WTC11 (cell line): ENCODE measurements around the gene METAP1. TPM values are rescaled to one million over a fixed set of nuclear protein-coding genes. Genes with fewer than 3 reads are reported as not detected.

ENCODE experiments used
- ATAC-seq: fragments of 200-7000 bp; cut with Tn5 transposase; 2 replicates; pipeline ENCODE4 v1.10.0; 2021; ENCODE audit warnings: mild to moderate bottlenecking, moderate library complexity
- CTCF ChIA-PET: fragments of 300-600 bp; sonication (Branson Sonifier 250); formaldehyde crosslinking; loops from one replicate; lab custom pipeline; 2021; ENCODE audit warnings: antibody characterized with exemption; lab: Charles Lee
- POLR2A ChIA-PET: fragments of 350-600 bp; sonication (Branson Sonifier 250); formaldehyde crosslinking; loops from one replicate; lab custom pipeline; 2021; ENCODE audit warnings: antibody characterized with exemption; lab: Charles Lee
- DNase-seq: peaks from one replicate; pipeline ENCODE4 v3.0.0; 2021; ENCODE audit warnings: low spot score
- H3K27ac Mint-ChIP-seq: 2 replicates; pipeline ENCODE4 v1.8.0; 2021; ENCODE audit warnings: mixed read lengths
- H3K27me3 Mint-ChIP-seq: 2 replicates; pipeline ENCODE4 v1.8.0; 2021; ENCODE audit warnings: low read depth, mild to moderate bottlenecking, moderate library complexity, mixed read lengths
- H3K36me3 Mint-ChIP-seq: 2 replicates; pipeline ENCODE4 v1.8.0; 2021; ENCODE audit warnings: mixed read lengths
- H3K4me1 Mint-ChIP-seq: 2 replicates; pipeline ENCODE4 v1.8.0; 2022; ENCODE audit warnings: mixed read lengths
- H3K4me3 Mint-ChIP-seq: 2 replicates; pipeline ENCODE4 v1.8.0; 2021; ENCODE audit warnings: mild to moderate bottlenecking, moderate library complexity, mixed read lengths
- H3K9me3 Mint-ChIP-seq: 2 replicates; pipeline ENCODE4 v1.8.0; 2021; ENCODE audit warnings: mixed read lengths
- CREB1 ChIP-seq: sonication (generic); formaldehyde crosslinking; IDR thresholded peaks from 2 replicates; pipeline ENCODE4 v1.8.0; 2023; ENCODE audit warnings: mild to moderate bottlenecking, missing genetic modification reagents
- EMX1 ChIP-seq: fragments of 250-450 bp; sonication (Bioruptor Pico); IDR thresholded peaks from 2 replicates; pipeline ENCODE4 v1.8.0; 2021; ENCODE audit warnings: mild to moderate bottlenecking
- MXD4 ChIP-seq: fragments of 250-450 bp; sonication (Bioruptor Pico); IDR thresholded peaks from 2 replicates; pipeline ENCODE4 v1.8.0; 2021; ENCODE audit warnings: mild to moderate bottlenecking, moderate library complexity, borderline replicate concordance
- NFATC4 ChIP-seq: fragments of 250-450 bp; sonication (Bioruptor Pico); IDR thresholded peaks from 2 replicates; pipeline ENCODE4 v1.9.0; 2021; ENCODE audit warnings: mild to moderate bottlenecking
- NR2C2 ChIP-seq: sonication (generic); formaldehyde crosslinking; IDR thresholded peaks from 2 replicates; pipeline ENCODE4 v1.8.0; 2022; ENCODE audit warnings: mild to moderate bottlenecking, missing genetic modification reagents
- PRRX2 ChIP-seq: fragments of 250-450 bp; sonication (Bioruptor Pico); IDR thresholded peaks from 2 replicates; pipeline ENCODE4 v1.8.0; 2021; ENCODE audit warnings: mild to moderate bottlenecking
- SOX15 ChIP-seq: fragments of 250-450 bp; sonication (Bioruptor Pico); IDR thresholded peaks from 2 replicates; pipeline ENCODE4 v1.9.0; 2021; ENCODE audit warnings: mild to moderate bottlenecking
- TP53 ChIP-seq: sonication (generic); formaldehyde crosslinking; IDR thresholded peaks from 2 replicates; pipeline ENCODE4 v1.8.1; 2023; ENCODE audit warnings: mild to moderate bottlenecking, missing genetic modification reagents
- ZNF121 ChIP-seq: sonication (generic); formaldehyde crosslinking; IDR thresholded peaks from 2 replicates; pipeline ENCODE4 v1.8.0; 2023; ENCODE audit warnings: missing genetic modification reagents
- ZNF138 ChIP-seq: sonication (generic); formaldehyde crosslinking; conservative IDR thresholded peaks from 2 replicates; pipeline ENCODE4 v1.8.1; 2022; ENCODE audit warnings: mild to moderate bottlenecking, moderate library complexity, missing genetic modification reagents
- ZNF416 ChIP-seq: fragments of 250-450 bp; sonication (Bioruptor Pico); IDR thresholded peaks from 2 replicates; pipeline ENCODE4 v1.9.0; 2021; ENCODE audit warnings: mild to moderate bottlenecking, inconsistent platforms
- total RNA-seq: library from RNA; stranded (reverse); gene quantifications from 3 replicates; pipeline ENCODE4 v1.2.3, GENCODE V29; 2021
- TF ChIP-seq, protein P1 (sequence below): fragments of 200-600 bp; IDR thresholded peaks from 2 replicates; pipeline ENCODE4 v1.8.0; 2022; ENCODE audit warnings: antibody characterized with exemption
- TF ChIP-seq, protein P2 (sequence below): fragments of 250-450 bp; sonication (Bioruptor Pico); IDR thresholded peaks from 2 replicates; pipeline ENCODE4 v1.9.0; 2021; ENCODE audit warnings: mild to moderate bottlenecking
- TF ChIP-seq, protein P3 (sequence below): sonication (generic); formaldehyde crosslinking; IDR thresholded peaks from 2 replicates; pipeline ENCODE4 v1.8.1; 2022; ENCODE audit warnings: missing genetic modification reagents, borderline replicate concordance
- TF ChIP-seq, protein P4 (sequence below): sonication (generic); formaldehyde crosslinking; IDR thresholded peaks from 2 replicates; pipeline ENCODE4 v1.8.1; 2022; ENCODE audit warnings: mild to moderate bottlenecking, moderate library complexity, missing genetic modification reagents
- TF ChIP-seq, protein P5 (sequence below): fragments of 250-450 bp; sonication (Bioruptor Pico); conservative IDR thresholded peaks from 2 replicates; pipeline ENCODE4 v1.9.0; 2021; ENCODE audit warnings: mild to moderate bottlenecking
- TF ChIP-seq, protein P6 (sequence below): sonication (generic); formaldehyde crosslinking; IDR thresholded peaks from 2 replicates; pipeline ENCODE4 v1.8.1; 2022; ENCODE audit warnings: low read depth, missing genetic modification reagents, borderline replicate concordance

METAP1 gene
- total RNA-seq, 1 experiment from 2014 or later = 102 TPM

DNA sequence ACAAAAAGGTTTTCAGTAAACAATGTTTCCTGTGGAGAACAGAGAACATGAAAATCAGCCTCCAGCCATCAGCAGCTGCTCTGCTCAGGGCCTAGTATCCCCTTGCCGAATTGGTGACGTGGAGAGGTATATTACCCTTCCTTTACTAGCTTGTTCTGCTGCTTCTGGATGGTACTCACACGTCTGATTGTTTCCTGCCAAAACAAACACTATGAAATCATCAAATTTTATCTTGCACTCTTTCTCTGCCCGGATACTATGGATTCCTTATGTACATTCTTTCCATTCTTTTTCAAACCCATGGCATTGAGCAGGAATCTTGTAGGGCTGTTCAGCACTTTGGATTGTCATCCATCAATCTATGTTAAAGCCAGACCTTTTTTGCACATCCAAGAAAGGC is 18.8 kb upstream of the METAP1 start:
- no peak for DNase-seq
- Mint-ChIP-seq H3K4me1 (no peaks in the 10 kb centered on the region), H3K9me3 (no peaks in the 10 kb centered on the region; the same call in 1 of the 2 replicates), H3K27me3 (no peaks in the 10 kb centered on the region; the same call in 1 of the 2 replicates), H3K36me3 (no peaks in the 10 kb centered on the region), H3K4me3 (no peak overlapping the region), H3K27ac (no peak overlapping the region)
- POLR2A ChIA-PET = no interaction called here
- no peak for TF ChIP-seq NR2C2
- CTCF ChIA-PET = no interaction called here
- ATAC-seq = no peak

DNA sequence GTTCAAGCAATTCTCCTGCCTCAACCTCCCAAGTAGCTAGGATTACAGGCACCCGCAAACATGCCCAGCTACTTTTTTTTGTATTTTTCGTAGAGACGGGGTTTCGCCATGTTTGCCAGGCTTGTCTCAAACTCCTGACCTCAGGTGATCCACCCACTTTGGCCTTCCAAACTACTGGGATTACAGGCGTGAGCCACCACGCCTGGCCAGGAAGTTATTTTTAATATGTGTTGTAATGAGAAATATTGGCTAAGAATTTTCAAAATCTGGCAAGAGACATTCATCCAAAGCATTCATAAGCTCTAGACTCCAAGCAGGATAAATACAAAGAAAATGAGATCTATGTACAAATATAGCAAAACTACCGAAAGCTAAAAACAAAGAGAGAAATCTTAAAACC is 18.0 kb upstream of the METAP1 start:
- no peak for ATAC-seq
- no peaks in the 10 kb centered on the region for H3K4me1 Mint-ChIP-seq
- H3K27ac Mint-ChIP-seq = no peak overlapping the region
- POLR2A ChIA-PET = no interaction called here
- peaks cover under 1% of the 10 kb centered on the region for H3K9me3 Mint-ChIP-seq
- no peak for TF ChIP-seq SOX15 (CRISPR knock-in tag)
- TF ChIP-seq ZNF121 (CRISPR knock-in tag) = no peak
- TF ChIP-seq, protein P1, sequence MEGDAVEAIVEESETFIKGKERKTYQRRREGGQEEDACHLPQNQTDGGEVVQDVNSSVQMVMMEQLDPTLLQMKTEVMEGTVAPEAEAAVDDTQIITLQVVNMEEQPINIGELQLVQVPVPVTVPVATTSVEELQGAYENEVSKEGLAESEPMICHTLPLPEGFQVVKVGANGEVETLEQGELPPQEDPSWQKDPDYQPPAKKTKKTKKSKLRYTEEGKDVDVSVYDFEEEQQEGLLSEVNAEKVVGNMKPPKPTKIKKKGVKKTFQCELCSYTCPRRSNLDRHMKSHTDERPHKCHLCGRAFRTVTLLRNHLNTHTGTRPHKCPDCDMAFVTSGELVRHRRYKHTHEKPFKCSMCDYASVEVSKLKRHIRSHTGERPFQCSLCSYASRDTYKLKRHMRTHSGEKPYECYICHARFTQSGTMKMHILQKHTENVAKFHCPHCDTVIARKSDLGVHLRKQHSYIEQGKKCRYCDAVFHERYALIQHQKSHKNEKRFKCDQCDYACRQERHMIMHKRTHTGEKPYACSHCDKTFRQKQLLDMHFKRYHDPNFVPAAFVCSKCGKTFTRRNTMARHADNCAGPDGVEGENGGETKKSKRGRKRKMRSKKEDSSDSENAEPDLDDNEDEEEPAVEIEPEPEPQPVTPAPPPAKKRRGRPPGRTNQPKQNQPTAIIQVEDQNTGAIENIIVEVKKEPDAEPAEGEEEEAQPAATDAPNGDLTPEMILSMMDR = no peak
- TF ChIP-seq, all 79 proteins: peak for 0
- DNase-seq = no peak
- Mint-ChIP-seq H3K4me3 (no peak overlapping the region), H3K27me3 (no peaks in the 10 kb centered on the region; the same call in 1 of the 2 replicates), H3K36me3 (no peaks in the 10 kb centered on the region)
- CTCF ChIA-PET = no interaction called here

DNA sequence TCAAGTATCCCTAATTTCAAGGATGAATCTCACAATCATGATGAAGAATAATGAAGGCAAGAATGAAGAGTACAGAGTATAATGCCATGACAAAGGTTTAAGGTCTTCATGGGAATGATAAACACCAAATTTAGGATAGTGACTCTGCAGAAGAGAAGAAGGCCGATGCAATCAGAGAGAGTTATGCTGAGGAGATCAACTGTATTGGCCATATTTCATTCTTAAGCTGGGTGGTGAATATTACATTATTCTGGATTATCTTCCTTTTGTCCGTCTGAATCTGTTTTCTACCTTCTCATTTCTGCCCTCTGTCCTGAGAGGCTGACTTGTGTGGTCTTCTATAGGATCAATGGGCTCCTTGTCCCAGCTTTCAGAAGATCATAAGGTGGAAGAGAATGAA is 7.8 kb upstream of the METAP1 start:
- H3K27ac Mint-ChIP-seq = no peak overlapping the region
- H3K4me1 Mint-ChIP-seq = peaks cover 5% of the 10 kb centered on the region
- H3K36me3 Mint-ChIP-seq = peaks cover 21% of the 10 kb centered on the region
- no peak for ATAC-seq
- H3K4me3 Mint-ChIP-seq = no peak overlapping the region
- H3K27me3 Mint-ChIP-seq = no peaks in the 10 kb centered on the region
- ChIA-PET POLR2A (no interaction called here), CTCF (no interaction called here)
- peaks cover 26% of the 10 kb centered on the region for H3K9me3 Mint-ChIP-seq
- TF ChIP-seq NFATC4 (CRISPR knock-in tag) (no peak), ZNF416 (CRISPR knock-in tag) (no peak), MXD4 (CRISPR knock-in tag) (no peak), TP53 (CRISPR knock-in tag) (no peak), NR2C2 (no peak), ZNF138 (CRISPR knock-in tag) (no peak), PRRX2 (CRISPR knock-in tag) (no peak), EMX1 (no peak), CREB1 (CRISPR knock-in tag) (no peak)
- TF ChIP-seq, protein P2, sequence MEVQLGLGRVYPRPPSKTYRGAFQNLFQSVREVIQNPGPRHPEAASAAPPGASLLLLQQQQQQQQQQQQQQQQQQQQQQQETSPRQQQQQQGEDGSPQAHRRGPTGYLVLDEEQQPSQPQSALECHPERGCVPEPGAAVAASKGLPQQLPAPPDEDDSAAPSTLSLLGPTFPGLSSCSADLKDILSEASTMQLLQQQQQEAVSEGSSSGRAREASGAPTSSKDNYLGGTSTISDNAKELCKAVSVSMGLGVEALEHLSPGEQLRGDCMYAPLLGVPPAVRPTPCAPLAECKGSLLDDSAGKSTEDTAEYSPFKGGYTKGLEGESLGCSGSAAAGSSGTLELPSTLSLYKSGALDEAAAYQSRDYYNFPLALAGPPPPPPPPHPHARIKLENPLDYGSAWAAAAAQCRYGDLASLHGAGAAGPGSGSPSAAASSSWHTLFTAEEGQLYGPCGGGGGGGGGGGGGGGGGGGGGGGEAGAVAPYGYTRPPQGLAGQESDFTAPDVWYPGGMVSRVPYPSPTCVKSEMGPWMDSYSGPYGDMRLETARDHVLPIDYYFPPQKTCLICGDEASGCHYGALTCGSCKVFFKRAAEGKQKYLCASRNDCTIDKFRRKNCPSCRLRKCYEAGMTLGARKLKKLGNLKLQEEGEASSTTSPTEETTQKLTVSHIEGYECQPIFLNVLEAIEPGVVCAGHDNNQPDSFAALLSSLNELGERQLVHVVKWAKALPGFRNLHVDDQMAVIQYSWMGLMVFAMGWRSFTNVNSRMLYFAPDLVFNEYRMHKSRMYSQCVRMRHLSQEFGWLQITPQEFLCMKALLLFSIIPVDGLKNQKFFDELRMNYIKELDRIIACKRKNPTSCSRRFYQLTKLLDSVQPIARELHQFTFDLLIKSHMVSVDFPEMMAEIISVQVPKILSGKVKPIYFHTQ (CRISPR knock-in tag) = no peak
- TF ChIP-seq, protein P3, sequence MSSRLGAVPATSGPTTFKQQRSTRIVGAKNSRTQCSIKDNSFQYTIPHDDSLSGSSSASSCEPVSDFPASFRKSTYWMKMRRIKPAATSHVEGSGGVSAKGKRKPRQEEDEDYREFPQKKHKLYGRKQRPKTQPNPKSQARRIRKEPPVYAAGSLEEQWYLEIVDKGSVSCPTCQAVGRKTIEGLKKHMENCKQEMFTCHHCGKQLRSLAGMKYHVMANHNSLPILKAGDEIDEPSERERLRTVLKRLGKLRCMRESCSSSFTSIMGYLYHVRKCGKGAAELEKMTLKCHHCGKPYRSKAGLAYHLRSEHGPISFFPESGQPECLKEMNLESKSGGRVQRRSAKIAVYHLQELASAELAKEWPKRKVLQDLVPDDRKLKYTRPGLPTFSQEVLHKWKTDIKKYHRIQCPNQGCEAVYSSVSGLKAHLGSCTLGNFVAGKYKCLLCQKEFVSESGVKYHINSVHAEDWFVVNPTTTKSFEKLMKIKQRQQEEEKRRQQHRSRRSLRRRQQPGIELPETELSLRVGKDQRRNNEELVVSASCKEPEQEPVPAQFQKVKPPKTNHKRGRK (CRISPR knock-in tag) = no peak
- TF ChIP-seq, protein P4, sequence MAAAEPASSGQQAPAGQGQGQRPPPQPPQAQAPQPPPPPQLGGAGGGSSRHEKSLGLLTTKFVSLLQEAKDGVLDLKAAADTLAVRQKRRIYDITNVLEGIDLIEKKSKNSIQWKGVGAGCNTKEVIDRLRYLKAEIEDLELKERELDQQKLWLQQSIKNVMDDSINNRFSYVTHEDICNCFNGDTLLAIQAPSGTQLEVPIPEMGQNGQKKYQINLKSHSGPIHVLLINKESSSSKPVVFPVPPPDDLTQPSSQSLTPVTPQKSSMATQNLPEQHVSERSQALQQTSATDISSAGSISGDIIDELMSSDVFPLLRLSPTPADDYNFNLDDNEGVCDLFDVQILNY (CRISPR knock-in tag) = no peak
- TF ChIP-seq, protein P5, sequence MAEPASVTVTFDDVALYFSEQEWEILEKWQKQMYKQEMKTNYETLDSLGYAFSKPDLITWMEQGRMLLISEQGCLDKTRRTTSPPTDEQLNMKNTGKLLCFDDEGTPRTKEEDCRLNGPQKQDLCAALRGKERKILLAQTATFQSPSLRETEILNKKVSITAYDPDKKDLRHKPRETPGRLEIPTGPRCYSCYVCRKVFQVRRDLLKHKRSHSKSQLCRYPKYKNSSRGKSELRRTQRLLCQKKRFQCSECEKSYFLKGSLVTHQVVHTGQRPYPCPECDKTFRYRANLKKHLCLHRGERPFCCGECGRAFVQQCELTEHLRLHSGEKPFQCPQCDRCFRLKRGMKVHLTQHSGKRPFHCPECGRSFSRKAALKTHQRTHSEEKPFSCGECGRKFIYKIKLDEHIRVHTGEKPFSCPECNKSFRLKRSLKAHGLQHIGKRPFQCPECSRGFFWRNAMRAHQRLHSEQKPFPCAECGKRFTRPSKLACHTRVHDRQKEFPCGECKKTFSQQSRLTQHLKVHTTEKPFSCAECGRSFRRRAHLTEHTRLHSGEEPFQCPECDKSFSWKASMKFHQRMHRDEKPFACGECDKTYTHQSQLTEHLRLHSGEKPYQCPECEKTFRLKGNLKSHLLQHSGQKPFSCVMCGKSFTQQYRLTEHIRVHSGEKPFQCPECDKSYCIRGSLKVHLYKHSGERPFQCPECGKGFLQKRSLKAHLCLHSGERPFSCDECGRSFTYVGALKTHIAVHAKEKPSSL (CRISPR knock-in tag) = no peak
- TF ChIP-seq, protein P6, sequence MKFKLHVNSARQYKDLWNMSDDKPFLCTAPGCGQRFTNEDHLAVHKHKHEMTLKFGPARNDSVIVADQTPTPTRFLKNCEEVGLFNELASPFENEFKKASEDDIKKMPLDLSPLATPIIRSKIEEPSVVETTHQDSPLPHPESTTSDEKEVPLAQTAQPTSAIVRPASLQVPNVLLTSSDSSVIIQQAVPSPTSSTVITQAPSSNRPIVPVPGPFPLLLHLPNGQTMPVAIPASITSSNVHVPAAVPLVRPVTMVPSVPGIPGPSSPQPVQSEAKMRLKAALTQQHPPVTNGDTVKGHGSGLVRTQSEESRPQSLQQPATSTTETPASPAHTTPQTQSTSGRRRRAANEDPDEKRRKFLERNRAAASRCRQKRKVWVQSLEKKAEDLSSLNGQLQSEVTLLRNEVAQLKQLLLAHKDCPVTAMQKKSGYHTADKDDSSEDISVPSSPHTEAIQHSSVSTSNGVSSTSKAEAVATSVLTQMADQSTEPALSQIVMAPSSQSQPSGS (CRISPR knock-in tag) = no peak
- TF ChIP-seq, all 79 proteins: peak for 0
- no peak for DNase-seq
